Erythroblast (primary cell): ENCODE measurements around the gene ACVR1.

Experiments
- DNase-seq, 2 experiments: peaks; one replicate each; lab custom pipeline; 2025; lab: John Stamatoyannopoulos, UW
- GATA1 ChIP-seq: IDR thresholded peaks from 2 replicates; pipeline ENCODE4 v1.6.1; 2011; ENCODE audit warnings: low read depth, mild to moderate bottlenecking, control low read depth, low read length, moderate library complexity
- POLR2A ChIP-seq: IDR thresholded peaks from 2 replicates; pipeline ENCODE4 v1.6.1; 2011; ENCODE audit warnings: mild to moderate bottlenecking, low read length

ACVR1 gene

DNA sequence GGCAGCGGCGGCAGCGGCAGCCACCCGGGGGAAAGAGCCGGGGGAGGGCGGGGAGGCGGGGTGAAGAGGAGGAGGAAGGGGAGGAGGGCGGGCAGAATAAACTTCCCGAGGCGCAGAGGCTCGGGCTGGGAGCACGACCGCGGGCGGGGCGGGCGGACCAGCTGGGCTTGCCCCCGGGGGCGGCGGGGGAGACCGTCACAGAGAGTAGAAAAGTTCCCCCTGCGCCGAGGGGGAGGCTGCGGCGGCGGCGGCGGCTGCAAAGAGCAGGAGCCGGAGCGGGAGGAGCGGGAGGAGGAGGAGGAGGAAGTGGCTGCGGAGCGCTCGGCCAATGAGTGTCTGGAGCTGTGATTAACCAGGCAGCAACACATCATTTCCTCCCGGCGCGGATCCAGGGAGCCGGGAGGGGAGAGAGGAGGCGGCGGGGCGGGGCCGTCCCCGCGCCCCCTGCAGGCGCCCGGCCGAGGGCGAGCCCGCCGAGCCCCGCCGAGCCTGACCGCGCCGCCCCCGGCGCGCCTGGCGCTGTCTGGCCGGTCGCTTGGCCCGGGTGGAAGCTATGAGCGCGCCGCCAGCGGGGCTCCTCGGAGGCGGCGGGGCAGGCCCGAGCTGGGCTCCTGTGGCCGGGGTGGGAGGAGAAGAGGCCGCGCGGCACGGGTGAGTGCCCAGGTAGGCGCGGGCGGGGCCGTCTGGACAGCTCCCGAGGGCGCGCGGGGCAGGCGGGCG, at the start of gene ACVR1:
TSS of gene ACVR1 (minus strand) at position 265 of the 720 bp plus-strand sequence. CDS start 76,837 bp downstream, outside the sequence.
- peak; percentile 61 to 81 for DNase-seq
- no peak for TF ChIP-seq POLR2A
- TF ChIP-seq GATA1 = no peak

DNA sequence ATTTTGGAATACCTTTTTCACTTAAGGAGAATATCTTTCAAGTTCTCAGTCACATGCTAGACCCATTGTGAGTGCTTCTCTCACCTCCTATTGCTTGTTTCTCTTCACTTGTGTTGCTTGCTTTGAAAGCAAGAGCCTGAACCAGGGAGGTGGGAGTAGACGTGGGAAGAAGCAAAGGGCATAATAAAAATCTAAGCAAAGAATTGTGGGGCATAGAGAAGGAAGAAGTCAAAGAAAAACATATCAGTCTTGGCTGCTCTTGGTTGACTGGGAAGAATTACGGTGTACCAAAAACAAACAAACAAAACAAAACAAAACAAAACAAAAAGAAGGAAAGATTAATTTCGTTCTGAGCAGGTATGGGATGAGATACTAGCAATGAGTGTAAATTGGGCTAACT, 48.9 kb upstream of the ACVR1 start:
- TF ChIP-seq GATA1 = no peak
- no peak for TF ChIP-seq POLR2A
- no peak for DNase-seq

DNA sequence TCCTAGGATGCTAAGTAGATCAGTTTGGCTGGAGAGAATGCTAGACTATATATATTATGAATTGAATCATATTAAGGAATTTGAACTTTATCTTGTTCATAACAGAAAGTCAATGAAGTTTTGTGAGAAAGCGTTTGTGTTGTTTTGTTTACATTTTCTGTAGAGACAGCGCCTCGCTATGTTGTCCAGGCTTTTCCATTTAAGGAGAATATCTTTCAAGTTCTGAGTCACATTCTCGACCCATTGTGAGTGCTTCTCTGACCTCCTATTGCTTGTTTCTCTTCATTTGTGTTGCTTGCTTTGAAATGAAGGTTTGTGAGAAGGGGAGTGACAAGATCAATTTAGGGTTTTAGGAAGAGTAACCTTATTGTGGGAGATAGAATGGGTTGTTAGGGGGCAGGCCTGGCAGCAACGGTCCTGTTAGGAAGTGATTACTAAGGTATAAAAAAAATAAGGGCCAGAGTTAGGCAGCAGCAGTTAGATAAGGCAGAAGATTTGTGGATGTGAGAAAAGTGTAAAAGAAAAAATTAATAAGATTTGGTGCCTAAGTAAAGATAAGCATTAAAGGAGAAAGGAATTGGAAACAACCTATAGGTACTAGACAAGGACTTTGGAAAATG, 47.6 kb upstream of the ACVR1 start:
- TF ChIP-seq POLR2A = no peak
- TF ChIP-seq GATA1 = no peak
- no peak for DNase-seq

DNA sequence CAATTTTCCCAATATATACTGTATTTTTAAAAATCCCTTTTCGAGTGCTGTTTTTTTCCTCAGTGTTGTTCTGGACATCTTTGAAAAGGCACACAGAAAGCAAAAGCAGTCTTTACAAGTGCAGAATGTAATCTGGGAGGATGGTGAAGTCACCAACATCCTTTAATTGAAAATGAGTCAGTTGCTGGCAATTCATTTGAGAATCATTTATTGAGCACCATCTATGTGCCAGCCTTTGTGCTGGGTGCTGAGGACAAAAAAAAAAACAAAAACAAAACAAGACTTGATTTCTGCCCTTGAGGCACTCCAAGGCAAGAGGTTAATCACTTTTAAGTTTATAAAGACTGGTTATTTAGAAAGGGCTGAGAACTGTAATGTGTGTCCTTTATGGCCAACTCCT, 46.7 kb upstream of the ACVR1 start:
- DNase-seq = no peak
- TF ChIP-seq POLR2A (no peak), GATA1 (no peak)

DNA sequence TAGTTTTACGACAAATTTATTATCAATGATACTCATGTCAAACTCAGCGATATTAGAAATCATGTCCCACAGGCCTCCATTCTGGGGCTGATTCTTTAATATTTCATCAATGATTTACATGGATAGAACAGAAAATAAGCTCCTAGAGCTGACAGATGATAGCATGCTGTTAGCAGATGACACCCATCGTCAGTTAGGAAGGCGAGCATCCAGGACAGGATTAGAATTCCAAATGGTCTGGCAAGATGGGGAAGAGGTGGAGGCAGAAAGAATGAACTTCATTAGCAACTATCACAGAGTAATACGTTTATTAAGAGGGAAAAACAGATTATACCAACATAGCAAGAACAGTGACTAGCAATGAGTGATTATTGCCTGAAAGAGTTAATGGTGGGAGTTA, 46.2 kb upstream of the ACVR1 start:
- DNase-seq = no peak
- TF ChIP-seq POLR2A (no peak), GATA1 (no peak)

DNA sequence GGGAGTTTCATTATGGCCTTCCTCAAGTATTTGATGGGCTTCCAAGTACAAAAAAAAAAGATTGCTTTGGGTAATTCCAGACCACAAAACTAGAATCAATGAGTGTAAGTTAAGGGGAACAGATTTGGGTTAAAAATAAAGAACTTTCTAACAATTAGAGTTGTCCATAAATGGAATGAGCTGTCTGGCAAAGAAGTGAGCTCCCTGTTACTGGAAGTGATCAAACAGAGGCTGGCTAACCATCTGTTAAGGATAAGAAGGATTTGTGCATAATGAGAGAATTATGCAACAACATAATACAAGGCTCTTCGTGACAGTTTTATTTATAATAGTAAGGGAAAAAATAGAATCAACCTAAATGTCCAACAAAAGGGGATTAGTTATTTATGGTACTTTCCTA, 44.6 kb upstream of the ACVR1 start:
- TF ChIP-seq GATA1 (no peak), POLR2A (no peak)
- no peak for DNase-seq

DNA sequence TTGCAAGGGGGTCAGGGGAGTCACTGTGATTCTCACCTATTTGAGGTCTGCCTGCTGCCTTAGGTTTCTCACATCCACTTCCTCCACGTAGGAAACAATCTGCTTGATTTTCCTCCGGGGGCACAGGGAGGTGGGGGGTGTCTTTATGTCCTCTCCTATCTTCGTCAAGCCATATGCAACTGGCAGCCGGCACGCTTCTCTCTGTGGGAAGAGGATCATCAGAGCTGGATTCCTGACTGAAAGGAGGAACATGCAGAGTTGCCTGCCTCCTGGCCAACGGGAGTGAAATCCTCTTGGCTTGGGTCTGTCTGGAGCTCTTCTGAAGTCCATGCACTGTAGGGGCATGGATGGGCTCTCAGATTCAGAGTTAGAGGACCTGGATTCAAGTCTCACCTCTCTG, 43.1 kb upstream of the ACVR1 start:
- TF ChIP-seq POLR2A (no peak), GATA1 (no peak)
- no peak for DNase-seq

DNA sequence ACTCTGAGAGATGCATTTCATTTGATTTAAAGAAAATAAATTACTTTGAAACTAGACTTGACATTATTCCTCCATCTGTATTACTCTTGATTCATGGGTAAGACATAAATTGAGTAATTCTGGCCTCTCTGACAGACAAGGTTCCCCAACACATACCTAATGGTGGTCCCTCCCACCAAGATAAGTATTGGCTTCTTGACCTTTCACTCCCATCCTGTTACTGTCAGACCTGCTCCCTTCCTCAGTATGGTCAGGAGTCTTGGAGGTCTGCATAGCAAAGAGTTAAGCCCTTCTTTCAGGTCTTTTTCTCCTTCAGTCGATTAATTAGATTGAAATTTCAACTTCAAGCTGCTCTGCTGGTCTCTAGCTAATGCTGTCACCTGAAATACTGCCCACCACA, 42.2 kb upstream of the ACVR1 start:
- DNase-seq = no peak
- TF ChIP-seq GATA1 = no peak
- no peak for TF ChIP-seq POLR2A

DNA sequence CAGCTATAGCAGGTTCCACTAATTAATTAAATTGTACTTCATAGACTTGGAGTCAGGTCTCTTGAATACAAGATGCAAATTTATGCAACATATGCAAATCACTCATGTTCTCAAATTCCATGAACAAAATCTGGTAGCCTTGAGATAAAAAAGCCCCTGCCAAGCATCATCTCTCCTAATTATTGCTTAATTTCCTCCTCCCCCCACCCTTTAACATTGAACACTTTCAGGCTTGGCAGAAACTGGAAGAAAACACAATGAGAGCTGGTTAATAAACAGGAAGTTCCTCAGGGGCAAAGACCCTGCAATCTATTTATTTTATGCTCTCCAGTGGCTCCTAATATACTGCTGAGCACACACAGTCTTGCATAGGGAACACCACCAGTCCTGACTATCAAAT, 35.6 kb upstream of the ACVR1 start:
- DNase-seq = no peak
- no peak for TF ChIP-seq GATA1
- no peak for TF ChIP-seq POLR2A

DNA sequence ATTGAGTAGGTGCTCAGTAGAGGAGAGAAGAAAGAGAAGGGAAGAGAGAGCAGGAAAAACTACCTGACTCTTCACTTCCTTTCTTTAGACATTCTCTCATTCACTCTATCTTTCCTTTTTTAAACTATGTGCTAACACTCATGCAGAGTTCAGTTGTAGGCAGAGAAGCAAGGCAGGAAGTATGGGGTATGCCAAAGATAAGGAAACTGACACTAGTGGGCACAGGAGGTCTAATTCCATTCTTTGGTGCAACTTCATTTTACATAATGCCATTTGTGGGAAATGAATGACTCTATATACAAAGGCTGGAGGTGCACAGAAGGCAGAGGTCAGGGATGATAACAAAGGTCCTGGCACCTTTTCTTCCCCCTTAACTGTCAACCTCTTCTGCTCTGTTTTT, 35.1 kb upstream of the ACVR1 start:
- no peak for DNase-seq
- TF ChIP-seq GATA1 (no peak), POLR2A (no peak)

DNA sequence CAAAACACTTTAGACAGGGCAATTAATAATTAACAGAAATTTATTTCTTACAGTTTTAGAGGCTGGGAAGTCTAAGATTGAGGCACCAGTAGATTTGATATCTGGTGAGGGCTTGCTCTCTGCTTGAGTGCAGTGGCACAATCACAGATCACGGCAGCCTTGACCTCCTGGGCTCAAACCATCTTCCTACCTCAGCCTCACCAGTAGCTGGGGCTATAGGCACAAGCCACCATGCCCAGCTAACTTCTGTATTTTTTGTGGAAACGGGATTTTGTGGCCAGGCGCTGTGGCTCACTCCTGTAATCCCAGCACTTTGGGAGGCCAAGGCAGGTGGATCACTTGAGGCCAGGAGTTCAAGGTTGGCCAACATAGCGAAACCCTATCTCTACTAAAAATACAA, 29.0 kb upstream of the ACVR1 start:
- TF ChIP-seq GATA1 (no peak), POLR2A (no peak)

DNA sequence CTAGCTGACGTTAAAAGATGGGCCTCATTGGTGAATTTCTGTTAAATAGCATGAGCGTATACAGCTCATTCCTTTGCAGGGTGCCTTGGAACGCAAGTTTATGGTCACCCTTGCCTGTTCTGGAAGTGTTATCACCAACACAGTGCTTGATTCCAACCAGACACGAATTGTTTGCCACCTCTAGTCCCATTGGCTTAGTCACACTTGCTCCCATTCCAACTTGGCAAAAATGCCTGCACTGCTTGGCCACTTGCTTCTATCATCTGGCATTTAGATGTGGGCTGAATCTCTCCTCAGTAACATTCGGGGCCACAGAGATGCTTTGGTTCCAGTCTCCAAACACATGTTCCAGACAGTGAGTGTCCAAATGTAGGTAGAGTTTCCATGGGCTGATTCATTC, 27.5 kb upstream of the ACVR1 start:
- TF ChIP-seq GATA1 (no peak), POLR2A (no peak)

More for the DNA sequence above, 29.0 kb upstream of the ACVR1 start:
- DNase-seq = no peak

DNA sequence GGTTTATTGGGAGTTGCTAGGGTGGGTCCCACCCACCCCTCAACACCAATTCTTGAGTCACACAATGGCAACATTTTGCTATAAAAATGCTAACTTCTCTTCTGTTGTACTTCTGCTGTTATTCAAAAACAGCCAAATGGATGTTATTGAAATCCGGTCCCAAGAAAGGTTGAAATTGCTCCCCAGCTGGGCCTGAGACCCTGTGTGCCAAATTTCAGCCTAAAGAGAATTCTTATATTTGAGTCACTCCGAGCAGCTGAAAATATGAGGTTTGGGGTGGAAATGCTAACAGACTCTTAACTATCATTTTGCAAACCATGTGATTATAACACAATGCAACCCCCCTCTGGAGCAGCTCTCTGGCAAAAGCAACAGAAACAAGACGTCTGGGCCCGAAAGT, 27.0 kb upstream of the ACVR1 start:
- no peak for TF ChIP-seq GATA1
- no peak for TF ChIP-seq POLR2A
- no peak for DNase-seq

More for the DNA sequence above, 27.5 kb upstream of the ACVR1 start:
- DNase-seq = no peak

DNA sequence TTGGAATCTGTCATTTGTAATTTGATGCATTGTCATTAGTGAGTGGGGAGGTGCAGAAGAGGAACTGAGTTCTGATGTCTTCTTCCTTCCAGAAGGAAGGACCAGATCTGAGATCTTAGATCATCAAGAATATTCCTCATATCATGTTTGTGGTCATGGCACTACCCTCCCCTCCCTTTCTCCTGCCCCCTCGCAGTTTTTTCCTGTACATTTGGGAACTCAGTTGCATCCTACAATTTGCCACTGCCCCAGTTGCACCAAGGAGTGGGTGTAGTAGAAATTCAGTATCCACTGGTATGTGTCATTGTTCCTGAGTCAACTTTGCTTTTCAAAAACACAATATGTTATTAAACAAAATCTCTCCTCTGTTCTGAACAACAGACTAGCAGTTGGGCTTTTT, 26.6 kb upstream of the ACVR1 start:
- DNase-seq = no peak
- TF ChIP-seq POLR2A (no peak), GATA1 (no peak)
